Progenitor cell of endocrine pancreas (in vitro differentiated cells): ENCODE results near the gene GLI2. TPM values are rescaled to one million over a fixed set of nuclear protein-coding genes. Genes with fewer than 3 reads are reported as not detected.

ENCODE experiments used
- DNase-seq: peaks from one replicate; pipeline ENCODE4 v3.0.0; 2021; ENCODE audit warnings: low spot score; ENCODE audit not compliant: unreplicated experiment
- H3K27ac Mint-ChIP-seq: 2 replicates; pipeline ENCODE4 v1.8.0; 2021; ENCODE audit warnings: mild to moderate bottlenecking, moderate library complexity, mixed read lengths
- H3K27me3 Mint-ChIP-seq: 2 replicates; pipeline ENCODE4 v1.8.0; 2021; ENCODE audit warnings: mixed read lengths
- H3K36me3 Mint-ChIP-seq: 2 replicates; pipeline ENCODE4 v1.8.0; 2022; ENCODE audit warnings: mixed read lengths; ENCODE audit not compliant: insufficient read depth
- H3K4me1 Mint-ChIP-seq: 2 replicates; pipeline ENCODE4 v1.8.0; 2021; ENCODE audit warnings: low read depth, mixed read lengths
- H3K4me3 Mint-ChIP-seq: 2 replicates; pipeline ENCODE4 v1.8.0; 2021; ENCODE audit warnings: low read depth, mild to moderate bottlenecking, moderate library complexity, mixed read lengths
- H3K9me3 Mint-ChIP-seq: 2 replicates; pipeline ENCODE4 v1.8.0; 2021; ENCODE audit warnings: low read depth, mixed read lengths
- CTCF ChIP-seq: fragments of 200-600 bp; sonication (generic); IDR thresholded peaks from one replicate; pipeline ENCODE4 v1.5.0; 2021; ENCODE audit warnings: antibody characterized with exemption, mild to moderate bottlenecking; ENCODE audit not compliant: unreplicated experiment
- total RNA-seq: library from RNA; stranded (reverse); gene quantifications from 2 replicates; pipeline ENCODE4 v1.2.1, GENCODE V29; 2021

Gene GLI2
- total RNA-seq, 1 donor from 2014 or later = 2.3 TPM

- no peaks in the 10 kb centered on the region for H3K9me3 Mint-ChIP-seq
- H3K4me1 Mint-ChIP-seq = no peaks in the 10 kb centered on the region
- H3K27me3 Mint-ChIP-seq = peaks cover 87% of the 10 kb centered on the region
- H3K36me3 Mint-ChIP-seq = no peaks in the 10 kb centered on the region
- TF ChIP-seq CTCF = no peak
- no peak overlapping the region for H3K4me3 Mint-ChIP-seq
- no peak overlapping the region for H3K27ac Mint-ChIP-seq
- no peak for DNase-seq
Measured at GRCh38 chr2:120702801-120703200, 32.9 kb upstream of the GLI2 start.

GRCh38 chr2:120703330-120703994 is 32.2 kb upstream of the GLI2 start:
- Mint-ChIP-seq H3K36me3 (no peaks in the 10 kb centered on the region), H3K4me3 (no peak overlapping the region), H3K9me3 (no peaks in the 10 kb centered on the region), H3K27ac (no peak overlapping the region), H3K4me1 (no peaks in the 10 kb centered on the region), H3K27me3 (peaks cover 92% of the 10 kb centered on the region)
- no peak for DNase-seq
- no peak for TF ChIP-seq CTCF

- Mint-ChIP-seq H3K36me3 (no peaks in the 10 kb centered on the region), H3K27me3 (peaks cover 92% of the 10 kb centered on the region), H3K4me1 (no peaks in the 10 kb centered on the region), H3K9me3 (no peaks in the 10 kb centered on the region), H3K4me3 (no peak overlapping the region), H3K27ac (no peak overlapping the region)
- no peak for DNase-seq
- no peak for TF ChIP-seq CTCF
Measured at GRCh38 chr2:120704696-120705095, 31.0 kb upstream of the GLI2 start.

- peaks cover 96% of the 10 kb centered on the region for H3K27me3 Mint-ChIP-seq
- no peaks in the 10 kb centered on the region for H3K4me1 Mint-ChIP-seq
- no peaks in the 10 kb centered on the region for H3K9me3 Mint-ChIP-seq
Measured at GRCh38 chr2:120707816-120708215, 27.9 kb upstream of the GLI2 start.

GRCh38 chr2:120708944-120709607 is 26.6 kb upstream of the GLI2 start:
- Mint-ChIP-seq H3K27me3 (peaks cover 94% of the 10 kb centered on the region), H3K9me3 (no peaks in the 10 kb centered on the region), H3K4me3 (no peak overlapping the region), H3K4me1 (no peaks in the 10 kb centered on the region), H3K36me3 (no peaks in the 10 kb centered on the region), H3K27ac (no peak overlapping the region)
- no peak for DNase-seq
- TF ChIP-seq CTCF = no peak

More at GRCh38 chr2:120707816-120708215, 27.9 kb upstream of the GLI2 start:
- H3K27ac Mint-ChIP-seq = no peak overlapping the region
- DNase-seq = no peak
- no peak for TF ChIP-seq CTCF
- H3K36me3 Mint-ChIP-seq = no peaks in the 10 kb centered on the region
- no peak overlapping the region for H3K4me3 Mint-ChIP-seq
